HepG2 (cell line): Measurements from ENCODE around the gene OGG1.

Source experiments
- EZH2 ChIP-seq: conservative IDR thresholded peaks from 2 replicates; pipeline ENCODE4 v1.6.1; 2012; ENCODE audit warnings: mild to moderate bottlenecking, low read depth, low read length, moderate library complexity
- GLI4 ChIP-seq: sonication (generic); formaldehyde crosslinking; IDR thresholded peaks from 2 replicates; pipeline ENCODE4 v1.5.1; 2020; ENCODE audit warnings: missing genetic modification reagents, mild to moderate bottlenecking, moderate library complexity, borderline replicate concordance
- REPIN1 ChIP-seq: sonication (generic); formaldehyde crosslinking; IDR thresholded peaks from 2 replicates; pipeline ENCODE4 v1.8.0; 2022; ENCODE audit warnings: missing genetic modification reagents, low read depth, mild to moderate bottlenecking, borderline replicate concordance
- ZSCAN20 ChIP-seq: sonication (generic); formaldehyde crosslinking; IDR thresholded peaks from 2 replicates; pipeline ENCODE4 v1.4.0; 2020; ENCODE audit warnings: missing genetic modification reagents, mild to moderate bottlenecking, borderline replicate concordance
- TF ChIP-seq, protein P1 (sequence below): sonication (generic); formaldehyde crosslinking; IDR thresholded peaks from 2 replicates; pipeline ENCODE4 v1.8.0; 2022; ENCODE audit warnings: missing genetic modification reagents, mild to moderate bottlenecking, borderline replicate concordance
- TF ChIP-seq, protein P2 (sequence below): sonication (generic); formaldehyde crosslinking; IDR thresholded peaks from 2 replicates; pipeline ENCODE4 v1.5.0; 2020; ENCODE audit warnings: mild to moderate bottlenecking, missing genetic modification reagents, moderate library complexity

DNA sequence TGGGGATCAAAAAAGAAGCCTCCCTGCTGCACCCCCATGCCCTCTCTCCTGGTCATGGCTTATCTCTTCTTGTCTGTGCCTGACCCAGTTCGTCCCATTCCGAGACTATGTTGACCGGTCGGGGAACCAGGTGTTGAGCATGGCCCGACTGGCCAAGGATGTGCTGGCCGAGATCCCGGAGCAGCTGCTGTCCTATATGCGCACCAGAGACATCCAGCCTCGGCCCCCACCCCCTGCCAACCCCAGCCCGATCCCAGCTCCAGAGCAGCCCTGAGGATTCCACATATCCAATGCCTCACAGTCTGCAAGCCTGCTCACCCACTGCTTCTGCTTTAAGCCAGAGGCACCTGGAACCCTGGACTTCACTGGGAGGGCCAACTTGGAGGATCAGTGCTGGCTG is 20.3 kb upstream of the OGG1 start:
- TF ChIP-seq, protein P1, sequence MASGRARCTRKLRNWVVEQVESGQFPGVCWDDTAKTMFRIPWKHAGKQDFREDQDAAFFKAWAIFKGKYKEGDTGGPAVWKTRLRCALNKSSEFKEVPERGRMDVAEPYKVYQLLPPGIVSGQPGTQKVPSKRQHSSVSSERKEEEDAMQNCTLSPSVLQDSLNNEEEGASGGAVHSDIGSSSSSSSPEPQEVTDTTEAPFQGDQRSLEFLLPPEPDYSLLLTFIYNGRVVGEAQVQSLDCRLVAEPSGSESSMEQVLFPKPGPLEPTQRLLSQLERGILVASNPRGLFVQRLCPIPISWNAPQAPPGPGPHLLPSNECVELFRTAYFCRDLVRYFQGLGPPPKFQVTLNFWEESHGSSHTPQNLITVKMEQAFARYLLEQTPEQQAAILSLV (CRISPR knock-in tag) = no peak
- TF ChIP-seq ZSCAN20 (CRISPR knock-in tag) (no peak), REPIN1 (CRISPR knock-in tag) (no peak), EZH2 (no peak), GLI4 (CRISPR knock-in tag) (no peak)
- TF ChIP-seq, protein P2, sequence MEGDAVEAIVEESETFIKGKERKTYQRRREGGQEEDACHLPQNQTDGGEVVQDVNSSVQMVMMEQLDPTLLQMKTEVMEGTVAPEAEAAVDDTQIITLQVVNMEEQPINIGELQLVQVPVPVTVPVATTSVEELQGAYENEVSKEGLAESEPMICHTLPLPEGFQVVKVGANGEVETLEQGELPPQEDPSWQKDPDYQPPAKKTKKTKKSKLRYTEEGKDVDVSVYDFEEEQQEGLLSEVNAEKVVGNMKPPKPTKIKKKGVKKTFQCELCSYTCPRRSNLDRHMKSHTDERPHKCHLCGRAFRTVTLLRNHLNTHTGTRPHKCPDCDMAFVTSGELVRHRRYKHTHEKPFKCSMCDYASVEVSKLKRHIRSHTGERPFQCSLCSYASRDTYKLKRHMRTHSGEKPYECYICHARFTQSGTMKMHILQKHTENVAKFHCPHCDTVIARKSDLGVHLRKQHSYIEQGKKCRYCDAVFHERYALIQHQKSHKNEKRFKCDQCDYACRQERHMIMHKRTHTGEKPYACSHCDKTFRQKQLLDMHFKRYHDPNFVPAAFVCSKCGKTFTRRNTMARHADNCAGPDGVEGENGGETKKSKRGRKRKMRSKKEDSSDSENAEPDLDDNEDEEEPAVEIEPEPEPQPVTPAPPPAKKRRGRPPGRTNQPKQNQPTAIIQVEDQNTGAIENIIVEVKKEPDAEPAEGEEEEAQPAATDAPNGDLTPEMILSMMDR = no peak
